SK-N-MC (cell line): ENCODE data around the gene CCDC81.

Experiments used
- DNase-seq: peaks from one replicate; pipeline ENCODE4 v3.0.0-alpha.2; 2011; ENCODE audit warnings: low read depth, low spot score
- H3K27ac ChIP-seq: fragments of 200-600 bp; sonication (generic); 2 replicates; pipeline ENCODE4 v1.5.1; 2016; ENCODE audit warnings: mixed run types
- H3K36me3 ChIP-seq: fragments of 200-600 bp; sonication (generic); 2 replicates; pipeline ENCODE4 v1.6.1; 2017; ENCODE audit warnings: antibody characterized with exemption, low read length, mixed read lengths; ENCODE audit not compliant: insufficient read depth
- H3K4me3 ChIP-seq: fragments of 200-600 bp; sonication (generic); 2 replicates; pipeline ENCODE4 v1.5.1; 2016
- H3K9ac ChIP-seq: fragments of 200-600 bp; sonication (generic); 2 replicates; pipeline ENCODE4 v1.8.0; 2017; ENCODE audit warnings: mixed run types, mixed read lengths; ENCODE audit not compliant: insufficient read length
- H3K9me3 ChIP-seq: fragments of 200-600 bp; sonication (generic); 2 replicates; pipeline ENCODE4 v1.6.1; 2017; ENCODE audit warnings: low read depth, mild to moderate bottlenecking, antibody characterized with exemption, low read length, moderate library complexity, mixed read lengths
- EZH2 ChIP-seq: fragments of 200-600 bp; sonication (generic); IDR thresholded peaks from one replicate; pipeline ENCODE4 v1.6.1; 2017; ENCODE audit warnings: antibody characterized with exemption
- FOXP2 ChIP-seq: optimal IDR thresholded peaks from 2 replicates; pipeline ENCODE3; 2011; ENCODE audit warnings: mild to moderate bottlenecking, moderate library complexity; ENCODE audit not compliant: insufficient read depth; ENCODE audit errors: extremely low read length, control extremely low read depth
- POLR2AphosphoS5 ChIP-seq: IDR thresholded peaks from 2 replicates; pipeline ENCODE4 v1.6.1; 2012; ENCODE audit warnings: mild to moderate bottlenecking, low read depth, low read length, borderline replicate concordance

Gene CCDC81

DNA sequence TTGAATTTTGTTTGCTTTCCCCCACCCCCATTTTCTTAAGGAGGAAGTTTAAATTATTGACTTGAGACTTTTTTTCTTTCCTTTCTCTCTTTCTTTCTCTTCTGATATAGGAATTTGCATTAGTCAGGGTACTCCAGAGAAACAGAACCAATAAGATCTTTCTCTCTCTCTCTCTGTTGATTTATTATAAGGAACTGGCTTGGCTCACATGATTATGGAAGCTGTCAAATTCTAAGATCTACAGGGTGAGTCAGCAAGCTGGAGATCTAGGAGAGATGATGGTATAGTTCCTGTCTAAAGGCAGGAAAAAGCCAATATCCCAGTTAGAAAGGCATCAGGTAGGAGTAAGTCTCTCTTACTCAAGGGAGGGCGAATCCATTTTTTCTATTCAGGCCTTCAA lies 64.0 kb downstream of the CCDC81 start:
- Histone ChIP-seq H3K4me3 (peak overlapping the region; percentile 26; the same call in 1 of the 2 replicates), H3K9ac (no peak overlapping the region), H3K36me3 (no peaks in the 10 kb centered on the region), H3K27ac (peak overlapping the region; percentile 72; the same call in 1 of the 2 replicates), H3K9me3 (no peaks in the 10 kb centered on the region)
- TF ChIP-seq FOXP2 (no peak), POLR2AphosphoS5 (no peak), EZH2 (no peak)
- DNase-seq = peak; percentile 18

GRCh38 chr11:86440305-86440716 lies 65.6 kb downstream of the CCDC81 start:
- no peaks in the 10 kb centered on the region for H3K9me3 ChIP-seq
- TF ChIP-seq POLR2AphosphoS5 (no peak), FOXP2 (no peak), EZH2 (no peak)
- H3K4me3 ChIP-seq = no peak overlapping the region
- H3K27ac ChIP-seq = no peak overlapping the region
- no peak for DNase-seq
- H3K9ac ChIP-seq = no peak overlapping the region
- no peaks in the 10 kb centered on the region for H3K36me3 ChIP-seq

- H3K36me3 ChIP-seq = no peaks in the 10 kb centered on the region
- H3K27ac ChIP-seq = no peak overlapping the region
- no peak for DNase-seq
- no peaks in the 10 kb centered on the region for H3K9me3 ChIP-seq
- TF ChIP-seq POLR2AphosphoS5 = no peak
- no peak for TF ChIP-seq EZH2
- TF ChIP-seq FOXP2 = no peak
- no peak overlapping the region for H3K9ac ChIP-seq
- H3K4me3 ChIP-seq = no peak overlapping the region
Observed at GRCh38 chr11:86440843-86441242, 66.2 kb downstream of the CCDC81 start.

DNA sequence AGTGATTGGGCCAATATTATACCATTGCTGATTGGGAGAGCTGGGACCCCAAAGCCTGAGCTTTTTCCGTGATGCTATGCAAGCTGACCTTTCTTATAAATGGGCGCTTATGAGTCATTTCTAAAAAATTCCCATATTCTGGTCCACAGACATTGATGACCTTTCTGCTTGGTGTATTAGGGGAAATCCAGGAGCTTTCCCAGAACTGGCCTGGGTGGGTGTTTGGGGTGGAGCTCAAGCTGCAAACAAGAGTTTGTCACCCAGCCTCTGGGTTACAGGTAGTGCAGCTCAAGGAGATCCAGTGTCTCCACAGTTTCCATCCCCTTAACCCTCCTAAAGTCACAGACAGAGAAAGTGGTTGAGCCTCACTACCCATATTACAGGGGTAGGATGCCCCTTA lies 67.7 kb downstream of the CCDC81 start:
- TF ChIP-seq FOXP2 (no peak), EZH2 (no peak), POLR2AphosphoS5 (no peak)
- H3K9me3 ChIP-seq = no peaks in the 10 kb centered on the region
- DNase-seq = no peak

GRCh38 chr11:86442827-86443226 lies 68.1 kb downstream of the CCDC81 start:
- Histone ChIP-seq H3K27ac (no peak overlapping the region), H3K36me3 (no peaks in the 10 kb centered on the region)
- DNase-seq = no peak

More for the DNA sequence above, 67.7 kb downstream of the CCDC81 start:
- H3K36me3 ChIP-seq = no peaks in the 10 kb centered on the region
- H3K9ac ChIP-seq = no peak overlapping the region
- H3K27ac ChIP-seq = no peak overlapping the region
- H3K4me3 ChIP-seq = no peak overlapping the region

GRCh38 chr11:86443415-86443814 lies 68.7 kb downstream of the CCDC81 start:
- TF ChIP-seq FOXP2 (no peak), POLR2AphosphoS5 (no peak), EZH2 (no peak)
- no peaks in the 10 kb centered on the region for H3K9me3 ChIP-seq
- no peaks in the 10 kb centered on the region for H3K36me3 ChIP-seq
- H3K4me3 ChIP-seq = no peak overlapping the region
- H3K9ac ChIP-seq = no peak overlapping the region
- H3K27ac ChIP-seq = no peak overlapping the region
- no peak for DNase-seq

More at GRCh38 chr11:86442827-86443226, 68.1 kb downstream of the CCDC81 start:
- H3K9me3 ChIP-seq = no peaks in the 10 kb centered on the region
- H3K9ac ChIP-seq = no peak overlapping the region
- no peak for TF ChIP-seq FOXP2
- TF ChIP-seq POLR2AphosphoS5 = no peak
- TF ChIP-seq EZH2 = no peak
- H3K4me3 ChIP-seq = no peak overlapping the region

DNA sequence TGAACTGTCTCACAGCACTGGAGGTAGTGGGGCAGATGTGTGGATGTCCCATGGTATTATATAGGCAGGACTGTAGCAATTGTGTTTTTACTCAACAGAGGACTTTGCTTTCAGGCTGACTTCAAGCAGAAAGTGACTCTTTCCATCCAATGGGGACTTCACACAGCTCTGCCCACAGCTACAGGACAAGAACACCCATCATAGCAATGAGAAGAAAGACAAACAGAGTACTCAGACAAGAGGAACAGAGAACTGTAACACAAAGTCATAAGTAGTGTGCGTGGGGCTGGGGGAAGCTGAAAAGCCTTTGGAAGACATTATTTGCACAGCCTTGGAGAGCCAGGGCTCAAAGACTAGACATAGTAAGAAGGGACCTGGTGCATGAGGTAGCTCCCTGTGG lies 70.3 kb downstream of the CCDC81 start:
- no peak overlapping the region for H3K4me3 ChIP-seq
- H3K9ac ChIP-seq = no peak overlapping the region
- no peak overlapping the region for H3K27ac ChIP-seq
- no peak for DNase-seq
- H3K9me3 ChIP-seq = no peaks in the 10 kb centered on the region
- no peaks in the 10 kb centered on the region for H3K36me3 ChIP-seq
- TF ChIP-seq FOXP2 = no peak
- no peak for TF ChIP-seq EZH2
- no peak for TF ChIP-seq POLR2AphosphoS5

DNA sequence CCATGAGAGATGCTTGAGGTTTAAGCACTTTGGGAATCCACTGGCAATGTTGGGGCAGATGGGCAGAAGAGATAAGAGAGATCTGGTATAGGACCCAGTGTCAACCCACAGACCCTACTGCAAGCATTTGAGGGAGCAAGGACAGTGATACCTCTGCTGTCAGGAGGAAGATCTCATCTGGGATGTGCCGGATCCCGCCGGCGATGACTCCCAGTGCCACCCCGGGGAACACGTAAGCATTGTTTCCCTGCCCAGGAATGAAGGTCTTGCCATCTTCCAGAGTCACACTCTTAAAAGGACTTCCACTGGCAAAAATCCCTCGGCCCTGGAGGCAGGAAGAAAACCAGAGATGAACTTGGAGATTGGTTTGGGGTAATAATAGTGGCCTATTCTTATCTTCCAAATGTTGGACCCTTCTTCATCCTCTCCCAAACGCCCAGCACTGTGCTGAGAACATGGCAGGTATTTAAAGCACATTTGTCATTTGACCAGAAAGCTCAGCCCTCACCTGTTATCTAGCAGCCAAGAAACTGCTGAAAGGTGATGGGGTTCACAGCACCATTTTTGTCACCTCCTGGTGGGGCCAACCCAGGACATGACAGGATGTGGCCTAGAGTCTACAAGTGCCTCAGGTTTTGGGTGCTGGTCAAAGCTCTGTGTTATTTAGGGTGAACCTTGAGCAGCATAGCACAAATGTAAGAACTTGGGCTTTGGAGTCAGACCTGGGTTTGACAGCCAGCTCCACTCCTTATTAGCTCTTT lies 71.7 kb downstream of the CCDC81 start:
- H3K4me3 ChIP-seq = no peak overlapping the region
- no peak overlapping the region for H3K27ac ChIP-seq
- H3K36me3 ChIP-seq = no peaks in the 10 kb centered on the region
- H3K9me3 ChIP-seq = no peaks in the 10 kb centered on the region
- DNase-seq = no peak
- H3K9ac ChIP-seq = no peak overlapping the region
- no peak for TF ChIP-seq FOXP2
- no peak for TF ChIP-seq POLR2AphosphoS5
- TF ChIP-seq EZH2 = no peak
